DOHH2 (cell line): ENCODE data around the gene ZNG1A.
"Not testable (repeated sequence)": the region's sequence is repeated elsewhere in the genome, so short reads cannot be mapped to it uniquely, and the experiment has no call there.

Source experiments
- H3F3A ChIP-seq: fragments of 200-600 bp; sonication (generic), shearing (Covaris generic); 2 replicates; pipeline ENCODE4 v1.6.0; 2016; ENCODE audit warnings: antibody characterized with exemption, mild to moderate bottlenecking; ENCODE audit not compliant: control insufficient read depth, insufficient read depth
- H3K27ac ChIP-seq: fragments of 200-600 bp; sonication (generic); 2 replicates; pipeline ENCODE4 v1.5.1; 2014; ENCODE audit warnings: low read depth, mild to moderate bottlenecking, low read length, moderate library complexity
- H3K27me3 ChIP-seq: fragments of 200-600 bp; sonication (generic); 2 replicates; pipeline ENCODE4 v1.6.1; 2014; ENCODE audit warnings: mild to moderate bottlenecking, low read length, mixed read lengths; ENCODE audit not compliant: control insufficient read depth
- H3K36me3 ChIP-seq: fragments of 200-600 bp; sonication (generic); 2 replicates; pipeline ENCODE4 v1.6.1; 2014; ENCODE audit warnings: mild to moderate bottlenecking, low read length, moderate library complexity, mixed read lengths; ENCODE audit not compliant: control insufficient read depth
- H3K4me1 ChIP-seq: fragments of 200-600 bp; sonication (generic); 2 replicates; pipeline ENCODE4 v1.6.1; 2014; ENCODE audit warnings: mild to moderate bottlenecking, low read length, mixed read lengths; ENCODE audit not compliant: control insufficient read depth
- H3K4me2 ChIP-seq: fragments of 200-600 bp; sonication (generic); 2 replicates; pipeline ENCODE4 v1.6.0; 2014; ENCODE audit warnings: mild to moderate bottlenecking, low read length, moderate library complexity
- H3K4me3 ChIP-seq: fragments of 200-600 bp; sonication (generic); 2 replicates; pipeline ENCODE4 v1.5.1; 2014; ENCODE audit warnings: mild to moderate bottlenecking, low read length, mixed read lengths
- H3K79me2 ChIP-seq: fragments of 200-600 bp; sonication (generic); 2 replicates; pipeline ENCODE4 v1.6.1; 2014; ENCODE audit warnings: mild to moderate bottlenecking, low read length, mixed read lengths; ENCODE audit not compliant: control insufficient read depth
- H3K9me2 ChIP-seq: fragments of 200-600 bp; sonication (generic); replicated peaks from 2 replicates; pipeline ENCODE4 v1.6.1; 2014; ENCODE audit warnings: mild to moderate bottlenecking, low read length, mixed read lengths; ENCODE audit not compliant: control insufficient read depth
- H3K9me3 ChIP-seq: fragments of 200-600 bp; sonication (generic); 2 replicates; pipeline ENCODE4 v1.6.1; 2014; ENCODE audit warnings: antibody characterized with exemption, low read length, mixed read lengths; ENCODE audit not compliant: control insufficient read depth, insufficient read depth
- H4K20me1 ChIP-seq: fragments of 200-600 bp; sonication (generic); 2 replicates; pipeline ENCODE4 v1.6.0; 2014; ENCODE audit warnings: low read depth, mild to moderate bottlenecking, antibody characterized with exemption, low read length, moderate library complexity; ENCODE audit not compliant: control insufficient read depth, insufficient read depth
- CTCF ChIP-seq: fragments of 200-600 bp; sonication (generic); IDR thresholded peaks from one replicate; pipeline ENCODE4 v1.5.1; 2014; ENCODE audit warnings: antibody characterized with exemption, mild to moderate bottlenecking, low read depth, low read length; ENCODE audit not compliant: poor library complexity, severe bottlenecking
- EZH2phosphoT487 ChIP-seq: fragments of 200-600 bp; sonication (generic); IDR thresholded peaks from 2 replicates; pipeline ENCODE4 v1.6.1; 2017; ENCODE audit warnings: borderline replicate concordance, mild to moderate bottlenecking, antibody characterized with exemption, low read length, moderate library complexity, mixed read lengths

The ZNG1A gene

GRCh38 chr9:214648-215493 lies 36.0 kb upstream of the ZNG1A start, which contains the start of gene DOCK8:
Gene DOCK8, plus strand, starts transcription at chr9:214865. Its CDS starts 112 bp downstream, at chr9:214977.
- H3K9me3 ChIP-seq, result no peaks in the 10 kb centered on the region
- peak within 1 kb of the TSS; percentile 87 for H3K4me3 ChIP-seq
- H3F3A ChIP-seq, result peaks cover 9% of the 10 kb centered on the region; the same call in 1 of the 2 replicates
- H3K27me3 ChIP-seq, result no peaks in the 10 kb centered on the region
- H3K36me3 ChIP-seq, result no peaks in the 10 kb centered on the region
- TF ChIP-seq EZH2phosphoT487 (no peak), CTCF (peak; percentile 60)
- peaks cover 11% of the 10 kb centered on the region for H3K79me2 ChIP-seq
- H4K20me1 ChIP-seq, result no peaks in the 10 kb centered on the region
- H3K9me2 ChIP-seq, result no peaks in the 10 kb centered on the region
- peak within 1 kb of the TSS; percentile 76 for H3K4me2 ChIP-seq
- H3K27ac ChIP-seq, result peak within 1 kb of the TSS; percentile 31
- peaks cover 44% of the 10 kb centered on the region for H3K4me1 ChIP-seq

- H3F3A ChIP-seq, result peaks cover 9% of the 10 kb centered on the region; the same call in 1 of the 2 replicates
- H3K9me2 ChIP-seq, result no peaks in the 10 kb centered on the region
- no peaks in the 10 kb centered on the region for H3K9me3 ChIP-seq
- H4K20me1 ChIP-seq, result no peaks in the 10 kb centered on the region
- peak overlapping the region; percentile 31; the same call in 1 of the 2 replicates for H3K27ac ChIP-seq
- peak overlapping the region; percentile 87 for H3K4me3 ChIP-seq
- no peaks in the 10 kb centered on the region for H3K27me3 ChIP-seq
- no peaks in the 10 kb centered on the region for H3K36me3 ChIP-seq
- TF ChIP-seq CTCF (no peak), EZH2phosphoT487 (no peak)
- peaks cover 39% of the 10 kb centered on the region for H3K4me1 ChIP-seq
- H3K4me2 ChIP-seq, result peak overlapping the region; percentile 76
- H3K79me2 ChIP-seq, result peaks cover 11% of the 10 kb centered on the region
Observed at GRCh38 chr9:214351-214647, 35.4 kb upstream of the ZNG1A start.

GRCh38 chr9:213901-214300 lies 35.0 kb upstream of the ZNG1A start:
- peak overlapping the region; percentile 76 for H3K4me2 ChIP-seq
- not testable (repeated sequence) for H3K27ac ChIP-seq, H3K36me3 ChIP-seq, H3K9me3 ChIP-seq, H3K27me3 ChIP-seq, H3F3A ChIP-seq, H4K20me1 ChIP-seq, H3K9me2 ChIP-seq
- peak overlapping the region; percentile 87 for H3K4me3 ChIP-seq
- H3K79me2 ChIP-seq, result peaks cover 11% of the 10 kb centered on the region
- H3K4me1 ChIP-seq, result peaks cover 39% of the 10 kb centered on the region

GRCh38 chr9:212297-212696 lies 33.4 kb upstream of the ZNG1A start:
- Histone ChIP-seq H3K79me2 (peaks cover 11% of the 10 kb centered on the region), H3K9me2 (no peaks in the 10 kb centered on the region), H3K4me1 (peaks cover 27% of the 10 kb centered on the region), H3K4me2 (no peak overlapping the region), H3K36me3 (no peaks in the 10 kb centered on the region), H4K20me1 (no peaks in the 10 kb centered on the region), H3F3A (peaks cover 6% of the 10 kb centered on the region; the same call in 1 of the 2 replicates), H3K27ac (no peak overlapping the region), H3K27me3 (no peaks in the 10 kb centered on the region), H3K9me3 (no peaks in the 10 kb centered on the region), H3K4me3 (no peak overlapping the region)
- TF ChIP-seq EZH2phosphoT487, result no peak
- TF ChIP-seq CTCF, result no peak
